ENCODE results near the gene TP53INP2. TPM values are rescaled to one million over a fixed set of nuclear protein-coding genes. Genes with fewer than 3 reads are reported as not detected.

The TP53INP2 gene
- total and polyA plus RNA-seq, 2 donors (not counting 3 experiments of a cell fraction or from before 2014, with no cell fraction given): 18.3 to 30.5 TPM

GRCh38 chr20:34693414-34693813 lies 10.7 kb upstream of the TP53INP2 start:
- no peak overlapping the region for H3K9ac ChIP-seq (replicated peaks; ENCODE audit: extremely low read depth, insufficient read depth, low read length)
- no peaks in the 10 kb centered on the region for H3K9me1 ChIP-seq (replicated peaks; ENCODE audit: control insufficient read depth, extremely low read depth, insufficient read depth, low read length)
- TF ChIP-seq MYC (IDR thresholded peaks at IDR 0.05; ENCODE audit: low read depth, low read length) (no peak), EZH2 (IDR thresholded peaks at IDR 0.05; ENCODE audit: borderline replicate concordance, low read depth, low read length, severe bottlenecking) (no peak), POLR2A (IDR thresholded peaks at IDR 0.05; ENCODE audit: low read depth, low read length) (no peak), JUN (IDR thresholded peaks at IDR 0.05; ENCODE audit: borderline replicate concordance, insufficient read depth, insufficient read length, low read depth) (no peak), FOS (IDR thresholded peaks at IDR 0.05; ENCODE audit: borderline replicate concordance, insufficient read depth, low read length) (no peak), POLR2AphosphoS5 (IDR thresholded peaks at IDR 0.05; ENCODE audit: insufficient read depth, low read depth, low read length) (no peak), GATA2 (IDR thresholded peaks at IDR 0.05; ENCODE audit: insufficient read depth, insufficient read length, low read depth, low read length) (no peak), CTCF (IDR thresholded peaks at IDR 0.05; ENCODE audit: extremely low read depth in 1 of 2, insufficient read depth in 1 of 2, low read depth in 1 of 2, low read length in 2 of 2) (no peak)
- TF ChIP-seq, protein P1, sequence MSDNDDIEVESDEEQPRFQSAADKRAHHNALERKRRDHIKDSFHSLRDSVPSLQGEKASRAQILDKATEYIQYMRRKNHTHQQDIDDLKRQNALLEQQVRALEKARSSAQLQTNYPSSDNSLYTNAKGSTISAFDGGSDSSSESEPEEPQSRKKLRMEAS (IDR thresholded peaks at IDR 0.05; ENCODE audit: insufficient read depth, insufficient read length): no peak
- H3K27ac ChIP-seq (ENCODE audit: insufficient read depth, low read depth, low read length): no peak overlapping the region
- H3K9me3 ChIP-seq (replicated peaks; ENCODE audit: control insufficient read depth, insufficient read depth, low read length): no peaks in the 10 kb centered on the region
- H4K20me1 ChIP-seq (replicated peaks; ENCODE audit: control insufficient read depth, extremely low read depth, insufficient read depth, low read length): no peaks in the 10 kb centered on the region
- intact Hi-C loops (cut with micrococcal nuclease) (no loop called here), dilution Hi-C loops (cut with MboI; ENCODE audit: extremely low pct_ligation_motif_present, low sequenced_read_pairs) (no loop called here)
- DNase-seq (ENCODE audit: low read depth, low spot score) (no peak), FAIRE-seq (no peak)
- H3K4me1 ChIP-seq (ENCODE audit: control insufficient read depth, extremely low read depth, insufficient read depth, low read length): peaks cover 7% of the 10 kb centered on the region
- no peaks in the 10 kb centered on the region for H3K79me2 ChIP-seq (ENCODE audit: control insufficient read depth, insufficient read depth, low read length)
- CTCF ChIA-PET: interaction anchor here (0.9 to 1.4 kb wide), 3 partner anchors 11 to 76 kb away, joined by 3 read pairs; no protein-coding TSS in a partner anchor
- no peak overlapping the region for H3K4me2 ChIP-seq (ENCODE audit: insufficient read depth, low read length)
- H2AFZ ChIP-seq (ENCODE audit: low read depth, low read length): no peak overlapping the region
- POLR2A ChIA-PET: no interaction called here
- no TSS peak for BruUV-seq (replicated peaks)
- H3K27me3 ChIP-seq (ENCODE audit: control insufficient read depth in 2 of 2, insufficient read depth in 2 of 2, low read length in 2 of 2): no peaks in the 10 kb centered on the region
- H3K4me3 ChIP-seq (replicated peaks in 1 of 3; ENCODE audit: insufficient read depth in 1 of 3, low read depth in 1 of 3, low read length in 3 of 3): no peak overlapping the region
- H3K36me3 ChIP-seq (ENCODE audit: control insufficient read depth in 2 of 2, extremely low read depth in 1 of 2, insufficient read depth in 2 of 2, low read length in 2 of 2): no peaks in the 10 kb centered on the region
